Activated B cell treated with CpG ODN at 0.5 μM for 24 hours (primary cell): ENCODE measurements around the gene SCN1B. TPM values are rescaled to one million over a fixed set of nuclear protein-coding genes. Genes with fewer than 3 reads are reported as not detected.

Experiments used
- ATAC-seq: fragments of 200-7000 bp; cut with Tn5 transposase; one replicate; pipeline ENCODE4 v1.10.0; 2021; ENCODE audit warnings: low read depth, mild to moderate bottlenecking, moderate library complexity
- CTCF ChIA-PET: fragments of 350-600 bp; sonication (Branson Sonifier 250); formaldehyde crosslinking; loops from one replicate; lab custom pipeline; 2021; ENCODE audit warnings: antibody characterized with exemption; lab: Charles Lee
- POLR2A ChIA-PET: fragments of 350-600 bp; sonication (Branson Sonifier 250); formaldehyde crosslinking; loops from one replicate; lab custom pipeline; 2021; ENCODE audit warnings: antibody characterized with exemption; lab: Charles Lee
- DNase-seq: peaks from one replicate; pipeline ENCODE4 v3.0.0; 2022
- H3K27ac Mint-ChIP-seq: one replicate; pipeline ENCODE4 v1.8.0; 2020; ENCODE audit warnings: mixed read lengths
- H3K27me3 Mint-ChIP-seq: one replicate; pipeline ENCODE4 v1.8.0; 2021; ENCODE audit warnings: mixed read lengths
- H3K36me3 Mint-ChIP-seq: one replicate; pipeline ENCODE4 v1.8.0; 2021; ENCODE audit warnings: low read depth, mixed read lengths
- H3K4me1 Mint-ChIP-seq: one replicate; pipeline ENCODE4 v1.8.0; 2021; ENCODE audit warnings: mixed read lengths
- H3K4me3 Mint-ChIP-seq: one replicate; pipeline ENCODE4 v1.8.0; 2020; ENCODE audit warnings: mild to moderate bottlenecking, mixed read lengths
- H3K9me3 Mint-ChIP-seq: one replicate; pipeline ENCODE4 v1.8.0; 2020; ENCODE audit warnings: mixed read lengths
- intact Hi-C: fragments of 100-400 bp; cut with micrococcal nuclease; formaldehyde crosslinking; loops from one replicate; pipeline ENCODE4 v1.15.1; 2024
- total RNA-seq: library from RNA; stranded (reverse); gene quantifications from 2 replicates; pipeline ENCODE4 v1.2.3, GENCODE V29; 2022
- TF ChIP-seq, protein P1 (sequence below): fragments of 200-600 bp; IDR thresholded peaks from one replicate; pipeline ENCODE4 v1.8.0; 2022; ENCODE audit warnings: antibody characterized with exemption, mild to moderate bottlenecking

SCN1B gene
- 0.34 and 0.47 TPM in 2 replicates for total RNA-seq

DNA sequence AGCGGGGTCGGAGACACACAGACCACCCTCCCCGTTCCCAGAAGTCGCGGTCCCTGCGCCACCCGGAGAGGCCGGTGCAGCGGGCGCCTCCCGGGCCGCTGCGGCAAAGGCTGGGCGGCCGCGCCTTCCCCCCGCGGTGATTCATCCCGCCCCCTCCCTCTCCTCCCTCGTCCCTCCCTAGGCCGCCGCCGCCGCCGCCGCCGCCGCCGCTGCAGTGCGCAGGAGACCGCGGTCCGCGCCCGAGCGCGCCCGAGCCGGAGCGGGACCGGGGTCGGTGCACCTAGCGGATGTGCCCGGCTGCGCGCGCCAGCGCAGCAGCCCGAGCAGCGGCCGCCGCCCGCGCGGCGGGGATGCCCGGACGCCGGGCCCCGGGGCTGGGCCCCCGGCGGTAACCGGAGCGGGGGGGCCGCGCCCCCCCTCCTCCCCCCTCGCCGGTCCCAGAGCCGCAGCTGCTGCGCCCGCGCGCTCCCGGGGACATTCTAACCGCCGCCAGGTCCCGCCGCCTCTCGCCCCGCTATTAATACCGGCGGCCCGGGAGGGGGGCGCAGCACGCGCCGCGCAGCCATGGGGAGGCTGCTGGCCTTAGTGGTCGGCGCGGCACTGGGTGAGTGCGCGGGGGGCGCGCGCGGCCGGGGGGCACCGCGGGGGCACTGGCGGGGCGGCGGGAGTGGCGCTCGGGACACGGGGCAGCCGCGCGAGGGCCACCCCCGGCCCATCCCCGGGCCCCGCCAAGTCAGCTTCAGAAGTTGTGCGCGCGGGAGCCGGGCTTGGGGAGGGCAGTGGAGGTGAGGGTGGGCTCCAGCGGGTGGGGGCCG is at the start of gene SCN1B:
Gene SCN1B (plus strand): TSS at position 214 of the 815 bp plus-strand sequence. CDS start 351 bp downstream, at position 565.
- CTCF ChIA-PET, result no interaction called here
- intact Hi-C loops, result no loop called here
- peaks cover 21% of the 10 kb centered on the region for H3K36me3 Mint-ChIP-seq
- TF ChIP-seq, protein P1, sequence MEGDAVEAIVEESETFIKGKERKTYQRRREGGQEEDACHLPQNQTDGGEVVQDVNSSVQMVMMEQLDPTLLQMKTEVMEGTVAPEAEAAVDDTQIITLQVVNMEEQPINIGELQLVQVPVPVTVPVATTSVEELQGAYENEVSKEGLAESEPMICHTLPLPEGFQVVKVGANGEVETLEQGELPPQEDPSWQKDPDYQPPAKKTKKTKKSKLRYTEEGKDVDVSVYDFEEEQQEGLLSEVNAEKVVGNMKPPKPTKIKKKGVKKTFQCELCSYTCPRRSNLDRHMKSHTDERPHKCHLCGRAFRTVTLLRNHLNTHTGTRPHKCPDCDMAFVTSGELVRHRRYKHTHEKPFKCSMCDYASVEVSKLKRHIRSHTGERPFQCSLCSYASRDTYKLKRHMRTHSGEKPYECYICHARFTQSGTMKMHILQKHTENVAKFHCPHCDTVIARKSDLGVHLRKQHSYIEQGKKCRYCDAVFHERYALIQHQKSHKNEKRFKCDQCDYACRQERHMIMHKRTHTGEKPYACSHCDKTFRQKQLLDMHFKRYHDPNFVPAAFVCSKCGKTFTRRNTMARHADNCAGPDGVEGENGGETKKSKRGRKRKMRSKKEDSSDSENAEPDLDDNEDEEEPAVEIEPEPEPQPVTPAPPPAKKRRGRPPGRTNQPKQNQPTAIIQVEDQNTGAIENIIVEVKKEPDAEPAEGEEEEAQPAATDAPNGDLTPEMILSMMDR, result no peak
- H3K27me3 Mint-ChIP-seq, result peaks cover 22% of the 10 kb centered on the region
- H3K4me3 Mint-ChIP-seq, result peak within 1 kb of the TSS; percentile 72
- peak; percentile 59 for ATAC-seq
- H3K4me1 Mint-ChIP-seq, result peaks cover 5% of the 10 kb centered on the region
- no peak for DNase-seq
- POLR2A ChIA-PET, result interaction anchor here (1.0 kb wide), 1 partner anchor 8 kb away, joined by 3 read pairs; no protein-coding TSS in a partner anchor
- H3K9me3 Mint-ChIP-seq, result no peaks in the 10 kb centered on the region
- no peak within 1 kb of the TSS for H3K27ac Mint-ChIP-seq

GRCh38 chr19:34982275-34982674 is 48.0 kb upstream of the SCN1B start:
- Mint-ChIP-seq H3K36me3 (no peaks in the 10 kb centered on the region), H3K4me1 (peaks cover 3% of the 10 kb centered on the region), H3K4me3 (no peak overlapping the region), H3K27ac (no peak overlapping the region), H3K27me3 (peaks cover 15% of the 10 kb centered on the region), H3K9me3 (no peaks in the 10 kb centered on the region)
- CTCF ChIA-PET, result no interaction called here
- DNase-seq, result no peak
- POLR2A ChIA-PET, result no interaction called here
- TF ChIP-seq, protein P1, result no peak
- ATAC-seq, result no peak
- intact Hi-C loops, result no loop called here

DNA sequence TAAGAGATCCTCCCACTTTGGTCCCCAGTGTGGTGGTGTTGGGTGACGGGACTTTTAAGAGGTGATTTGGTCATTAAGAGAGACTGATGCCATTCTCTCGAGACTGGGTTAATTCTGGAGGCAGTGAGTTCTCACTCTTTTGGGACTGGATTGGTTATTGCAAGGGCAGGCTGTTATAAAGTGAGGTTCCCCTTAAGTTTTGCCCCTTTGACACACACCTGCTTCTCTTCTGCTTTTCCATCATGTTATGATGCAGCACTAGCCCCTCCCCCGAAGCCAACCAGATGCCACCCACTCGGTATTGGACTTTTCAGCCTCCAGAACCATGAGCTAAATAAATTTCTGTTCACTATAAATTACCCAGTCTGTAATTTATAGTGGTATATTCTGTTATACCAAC is 46.5 kb upstream of the SCN1B start:
- ATAC-seq (no peak), DNase-seq (no peak)
- no peaks in the 10 kb centered on the region for H3K36me3 Mint-ChIP-seq
- ChIA-PET CTCF (no interaction called here), POLR2A (no interaction called here)
- no peak overlapping the region for H3K27ac Mint-ChIP-seq
- no peak overlapping the region for H3K4me3 Mint-ChIP-seq
- intact Hi-C loops, result no loop called here
- TF ChIP-seq, protein P1, result no peak
- peaks cover 3% of the 10 kb centered on the region for H3K4me1 Mint-ChIP-seq
- peaks cover 15% of the 10 kb centered on the region for H3K27me3 Mint-ChIP-seq
- no peaks in the 10 kb centered on the region for H3K9me3 Mint-ChIP-seq

GRCh38 chr19:34984287-34984686 is 46.0 kb upstream of the SCN1B start:
- Mint-ChIP-seq H3K27me3 (peaks cover 13% of the 10 kb centered on the region), H3K27ac (no peak overlapping the region)

More at GRCh38 chr19:34984287-34984686, 46.0 kb upstream of the SCN1B start:
- no peaks in the 10 kb centered on the region for H3K9me3 Mint-ChIP-seq
- ATAC-seq (no peak), DNase-seq (no peak)
- TF ChIP-seq, protein P1, result no peak
- ChIA-PET CTCF (no interaction called here), POLR2A (interaction anchor here (0.7 kb wide), 1 partner anchor 28 kb away, joined by 5 read pairs; no protein-coding TSS in a partner anchor)
- no peaks in the 10 kb centered on the region for H3K36me3 Mint-ChIP-seq
- intact Hi-C loops, result no loop called here
- H3K4me1 Mint-ChIP-seq, result peaks cover 3% of the 10 kb centered on the region
- no peak overlapping the region for H3K4me3 Mint-ChIP-seq
